Loucy (cell line): ENCODE data around the gene STX18.
A peak's percentile ranks its signal among the peaks of the same experiment; 100 is the strongest.

Experiments
- H2AFZ ChIP-seq: fragments of 200-600 bp; sonication (generic); 2 replicates; pipeline ENCODE4 v1.6.0; 2016; ENCODE audit warnings: antibody characterized with exemption, mild to moderate bottlenecking, low read length, moderate library complexity
- H3F3A ChIP-seq: fragments of 200-600 bp; 2 replicates; pipeline ENCODE4 v1.6.0; 2016; ENCODE audit warnings: antibody characterized with exemption, low read depth, mild to moderate bottlenecking
- H3K27me3 ChIP-seq: fragments of 200-600 bp; sonication (generic); 2 replicates; pipeline ENCODE4 v1.6.1; 2014; ENCODE audit warnings: low read length, mild to moderate bottlenecking; ENCODE audit not compliant: insufficient read depth, poor library complexity, severe bottlenecking
- H3K36me3 ChIP-seq: fragments of 200-600 bp; sonication (generic); 2 replicates; pipeline ENCODE4 v1.6.1; 2016; ENCODE audit warnings: low read length; ENCODE audit not compliant: insufficient read depth
- H3K4me1 ChIP-seq: fragments of 200-600 bp; sonication (generic); 2 replicates; pipeline ENCODE4 v1.5.1; 2014; ENCODE audit warnings: low read length, mild to moderate bottlenecking; ENCODE audit not compliant: insufficient read depth, poor library complexity, severe bottlenecking
- H3K4me2 ChIP-seq: fragments of 200-600 bp; sonication (generic); 2 replicates; pipeline ENCODE4 v1.6.0; 2014; ENCODE audit warnings: antibody characterized with exemption, low read length, low read depth, mild to moderate bottlenecking; ENCODE audit not compliant: poor library complexity, severe bottlenecking
- H3K4me3 ChIP-seq: fragments of 200-600 bp; sonication (generic); 2 replicates; pipeline ENCODE4 v1.5.1; 2014; ENCODE audit warnings: low read length, mild to moderate bottlenecking, mixed read lengths; ENCODE audit not compliant: poor library complexity, severe bottlenecking
- H3K79me2 ChIP-seq: fragments of 200-600 bp; sonication (generic); 2 replicates; pipeline ENCODE4 v1.6.1; 2014; ENCODE audit warnings: low read length; ENCODE audit not compliant: insufficient read depth
- H3K9ac ChIP-seq: fragments of 200-600 bp; sonication (generic); 2 replicates; pipeline ENCODE4 v1.6.0; 2014; ENCODE audit warnings: mild to moderate bottlenecking, low read depth, low read length, moderate library complexity; ENCODE audit not compliant: poor library complexity, severe bottlenecking
- H3K9me2 ChIP-seq: fragments of 200-600 bp; sonication (generic); replicated peaks from 2 replicates; pipeline ENCODE4 v1.6.1; 2016; ENCODE audit warnings: low read depth, low read length, mixed read lengths
- H3K9me3 ChIP-seq: fragments of 200-600 bp; sonication (generic); 2 replicates; pipeline ENCODE4 v1.6.1; 2014; ENCODE audit warnings: mild to moderate bottlenecking, antibody characterized with exemption, low read length, low read depth; ENCODE audit not compliant: insufficient read depth
- H4K20me1 ChIP-seq: fragments of 200-600 bp; sonication (generic); 2 replicates; pipeline ENCODE4 v1.6.0; 2014; ENCODE audit warnings: antibody characterized with exemption, low read length, mild to moderate bottlenecking; ENCODE audit not compliant: insufficient read depth, poor library complexity, severe bottlenecking
- EZH2phosphoT487 ChIP-seq: fragments of 200-600 bp; IDR thresholded peaks from 2 replicates; pipeline ENCODE4 v1.6.1; 2018; ENCODE audit warnings: antibody characterized with exemption, mild to moderate bottlenecking, moderate library complexity, borderline replicate concordance
- TF ChIP-seq, protein P1 (sequence below): fragments of 200-600 bp; sonication (generic); conservative IDR thresholded peaks from 2 replicates; pipeline ENCODE4 v1.5.1; 2014; ENCODE audit warnings: mild to moderate bottlenecking, antibody characterized with exemption, low read length

Gene STX18

DNA sequence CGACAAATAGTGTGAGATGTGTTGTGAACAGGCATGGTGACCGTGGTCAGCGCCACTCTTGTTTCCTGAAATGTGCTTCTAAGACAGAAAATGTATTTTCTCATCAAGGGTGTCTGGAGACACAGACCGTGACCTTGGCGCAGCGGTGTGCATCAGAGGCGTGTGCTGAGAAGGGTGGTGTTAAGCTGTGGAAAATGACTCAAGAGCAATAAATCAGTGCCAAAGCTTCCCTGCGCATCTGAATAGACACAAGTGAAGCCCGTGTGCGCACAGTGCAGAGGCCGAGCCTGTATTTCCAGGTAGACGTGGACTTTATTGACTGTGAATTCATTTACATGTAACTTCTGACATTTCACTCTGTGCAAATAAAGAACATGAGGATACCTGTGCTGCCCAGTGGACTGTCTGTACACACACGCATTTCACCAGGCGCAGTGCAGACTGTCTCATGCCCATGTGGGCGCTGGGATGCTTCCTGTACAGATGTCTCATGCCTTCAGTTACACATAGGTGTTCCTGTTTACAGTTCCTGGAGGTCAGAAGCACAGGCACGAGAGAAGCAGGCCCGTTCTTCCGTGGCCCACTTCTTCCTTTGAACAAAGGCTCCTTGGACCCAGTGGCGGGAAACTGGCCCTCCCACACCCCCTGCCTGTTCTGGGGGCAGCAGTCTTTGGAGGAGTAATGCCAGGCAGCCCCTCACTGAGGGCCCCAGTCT, 123.0 kb downstream of the STX18 start:
- peaks cover 14% of the 10 kb centered on the region for H3K4me1 ChIP-seq
- no peaks in the 10 kb centered on the region for H3K9me2 ChIP-seq
- no peaks in the 10 kb centered on the region for H4K20me1 ChIP-seq
- H2AFZ ChIP-seq = no peak overlapping the region
- no peaks in the 10 kb centered on the region for H3K27me3 ChIP-seq
- H3K79me2 ChIP-seq = no peaks in the 10 kb centered on the region
- H3K36me3 ChIP-seq = peaks cover 26% of the 10 kb centered on the region; the same call in 1 of the 2 replicates
- H3K9me3 ChIP-seq = no peaks in the 10 kb centered on the region
- TF ChIP-seq, protein P1, sequence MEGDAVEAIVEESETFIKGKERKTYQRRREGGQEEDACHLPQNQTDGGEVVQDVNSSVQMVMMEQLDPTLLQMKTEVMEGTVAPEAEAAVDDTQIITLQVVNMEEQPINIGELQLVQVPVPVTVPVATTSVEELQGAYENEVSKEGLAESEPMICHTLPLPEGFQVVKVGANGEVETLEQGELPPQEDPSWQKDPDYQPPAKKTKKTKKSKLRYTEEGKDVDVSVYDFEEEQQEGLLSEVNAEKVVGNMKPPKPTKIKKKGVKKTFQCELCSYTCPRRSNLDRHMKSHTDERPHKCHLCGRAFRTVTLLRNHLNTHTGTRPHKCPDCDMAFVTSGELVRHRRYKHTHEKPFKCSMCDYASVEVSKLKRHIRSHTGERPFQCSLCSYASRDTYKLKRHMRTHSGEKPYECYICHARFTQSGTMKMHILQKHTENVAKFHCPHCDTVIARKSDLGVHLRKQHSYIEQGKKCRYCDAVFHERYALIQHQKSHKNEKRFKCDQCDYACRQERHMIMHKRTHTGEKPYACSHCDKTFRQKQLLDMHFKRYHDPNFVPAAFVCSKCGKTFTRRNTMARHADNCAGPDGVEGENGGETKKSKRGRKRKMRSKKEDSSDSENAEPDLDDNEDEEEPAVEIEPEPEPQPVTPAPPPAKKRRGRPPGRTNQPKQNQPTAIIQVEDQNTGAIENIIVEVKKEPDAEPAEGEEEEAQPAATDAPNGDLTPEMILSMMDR = no peak
- TF ChIP-seq EZH2phosphoT487 = no peak
- H3F3A ChIP-seq = no peaks in the 10 kb centered on the region
- H3K4me2 ChIP-seq = peak overlapping the region; percentile 64
- H3K4me3 ChIP-seq = peak overlapping the region; percentile 13
- H3K9ac ChIP-seq = peak overlapping the region; percentile 15

DNA sequence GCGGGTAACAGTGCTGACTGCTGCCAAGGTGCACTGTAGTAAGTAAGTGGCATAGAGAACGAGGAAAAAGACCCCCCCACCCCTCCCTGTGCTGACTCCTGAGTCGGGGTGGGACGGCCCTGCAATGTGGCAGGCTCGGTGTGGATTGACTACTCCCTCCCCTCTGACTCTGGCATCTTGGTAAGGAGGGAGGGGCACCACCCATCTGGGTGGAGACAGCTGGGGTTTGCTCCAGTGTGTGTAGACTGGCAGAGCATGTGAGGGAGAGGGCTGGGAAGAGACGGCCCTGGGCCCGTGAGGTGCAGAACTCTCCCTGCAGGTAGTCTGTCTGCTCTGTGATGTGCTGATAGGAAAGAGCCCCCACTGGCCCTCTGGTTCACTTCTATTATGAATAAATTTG, 124.0 kb downstream of the STX18 start:
- Histone ChIP-seq H3K4me1 (peaks cover 14% of the 10 kb centered on the region), H3F3A (no peaks in the 10 kb centered on the region), H2AFZ (no peak overlapping the region), H3K9ac (no peak overlapping the region), H4K20me1 (no peaks in the 10 kb centered on the region), H3K36me3 (peaks cover 26% of the 10 kb centered on the region; the same call in 1 of the 2 replicates), H3K27me3 (no peaks in the 10 kb centered on the region), H3K4me3 (peak overlapping the region; percentile 13), H3K79me2 (no peaks in the 10 kb centered on the region), H3K4me2 (peak overlapping the region; percentile 64), H3K9me2 (no peaks in the 10 kb centered on the region), H3K9me3 (no peaks in the 10 kb centered on the region)
- no peak for TF ChIP-seq EZH2phosphoT487
- TF ChIP-seq, protein P1 = no peak

DNA sequence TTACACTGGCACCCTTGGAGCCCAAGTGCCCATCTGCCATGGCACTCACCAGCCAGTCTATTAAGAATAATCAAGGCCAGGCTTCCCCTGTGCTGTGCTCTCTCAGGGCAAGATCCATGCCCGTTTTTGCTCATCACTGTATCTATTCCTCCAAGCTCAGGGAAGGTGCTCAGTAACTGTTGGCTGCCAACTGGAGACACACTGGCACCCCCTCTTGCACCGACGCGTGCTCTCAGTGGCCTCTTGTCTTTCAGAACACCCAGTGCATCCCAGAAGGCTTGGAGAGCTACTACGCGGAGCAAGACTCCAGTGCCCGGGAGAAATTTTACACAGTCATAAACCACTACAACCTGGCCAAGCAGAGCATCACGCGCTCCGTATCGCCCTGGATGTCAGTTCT, 124.9 kb downstream of the STX18 start:
- Histone ChIP-seq H3K9me3 (no peaks in the 10 kb centered on the region), H3K4me2 (no peak overlapping the region), H3K4me1 (peaks cover 14% of the 10 kb centered on the region), H3K36me3 (peaks cover 25% of the 10 kb centered on the region; the same call in 1 of the 2 replicates), H2AFZ (no peak overlapping the region), H3K27me3 (no peaks in the 10 kb centered on the region), H3K9me2 (no peaks in the 10 kb centered on the region), H3K9ac (no peak overlapping the region), H3F3A (no peaks in the 10 kb centered on the region), H3K79me2 (no peaks in the 10 kb centered on the region), H3K4me3 (no peak overlapping the region), H4K20me1 (no peaks in the 10 kb centered on the region)
- no peak for TF ChIP-seq EZH2phosphoT487
- TF ChIP-seq, protein P1 = no peak
